ENCODE results near the gene TCF15.

Gene TCF15

GRCh38 chr20:556984-557383 lies 53.1 kb downstream of the TCF15 start:
- DNase-seq (ENCODE audit: low read depth in 2 of 3, low spot score in 2 of 3): no peak

DNA sequence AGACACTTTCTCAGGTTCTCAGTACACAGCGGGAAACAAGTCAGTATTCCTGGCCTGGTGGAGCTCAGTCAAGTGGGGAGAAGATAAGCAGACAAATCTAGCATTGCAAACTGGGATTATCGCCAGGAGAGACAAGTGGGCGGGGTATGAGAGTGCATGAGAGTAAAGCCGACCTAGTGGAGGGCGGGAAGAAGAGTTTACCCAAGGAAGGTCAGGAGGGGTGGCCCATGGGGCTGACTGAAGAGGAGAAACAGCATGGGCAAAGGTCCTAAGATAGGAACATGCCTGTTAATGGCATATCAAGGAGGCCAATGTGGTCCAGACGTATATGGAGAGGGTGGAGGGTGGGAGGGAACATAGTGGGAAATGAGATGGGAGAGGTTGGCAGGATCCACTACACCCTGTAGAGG lies 54.1 kb downstream of the TCF15 start:
- DNase-seq (ENCODE audit: low read depth in 2 of 3, low spot score in 2 of 3): no peak

Data from activated CD8-positive, alpha-beta memory T cell treated with anti-CD3 and anti-CD28 coated beads for 48 hours (primary cell).